ENCODE results near the gene FARS2.

Gene FARS2

GRCh38 chr6:5461365-5461764 is 200.1 kb downstream of the FARS2 start:
- ChIA-PET CTCF (interaction anchor here (0.6 kb wide), 1 partner anchor 8 kb away, joined by 6 read pairs; no protein-coding TSS in a partner anchor), POLR2A (ENCODE audit: low non-redundant PET) (no interaction called here)
- H3K27ac ChIP-seq, result no peak overlapping the region
- TF ChIP-seq, protein P1, sequence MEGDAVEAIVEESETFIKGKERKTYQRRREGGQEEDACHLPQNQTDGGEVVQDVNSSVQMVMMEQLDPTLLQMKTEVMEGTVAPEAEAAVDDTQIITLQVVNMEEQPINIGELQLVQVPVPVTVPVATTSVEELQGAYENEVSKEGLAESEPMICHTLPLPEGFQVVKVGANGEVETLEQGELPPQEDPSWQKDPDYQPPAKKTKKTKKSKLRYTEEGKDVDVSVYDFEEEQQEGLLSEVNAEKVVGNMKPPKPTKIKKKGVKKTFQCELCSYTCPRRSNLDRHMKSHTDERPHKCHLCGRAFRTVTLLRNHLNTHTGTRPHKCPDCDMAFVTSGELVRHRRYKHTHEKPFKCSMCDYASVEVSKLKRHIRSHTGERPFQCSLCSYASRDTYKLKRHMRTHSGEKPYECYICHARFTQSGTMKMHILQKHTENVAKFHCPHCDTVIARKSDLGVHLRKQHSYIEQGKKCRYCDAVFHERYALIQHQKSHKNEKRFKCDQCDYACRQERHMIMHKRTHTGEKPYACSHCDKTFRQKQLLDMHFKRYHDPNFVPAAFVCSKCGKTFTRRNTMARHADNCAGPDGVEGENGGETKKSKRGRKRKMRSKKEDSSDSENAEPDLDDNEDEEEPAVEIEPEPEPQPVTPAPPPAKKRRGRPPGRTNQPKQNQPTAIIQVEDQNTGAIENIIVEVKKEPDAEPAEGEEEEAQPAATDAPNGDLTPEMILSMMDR (conservative IDR thresholded peaks at IDR 0.05; ENCODE audit: low read depth), result no peak
- DNase-seq (ENCODE audit: low spot score), result no peak

DNA sequence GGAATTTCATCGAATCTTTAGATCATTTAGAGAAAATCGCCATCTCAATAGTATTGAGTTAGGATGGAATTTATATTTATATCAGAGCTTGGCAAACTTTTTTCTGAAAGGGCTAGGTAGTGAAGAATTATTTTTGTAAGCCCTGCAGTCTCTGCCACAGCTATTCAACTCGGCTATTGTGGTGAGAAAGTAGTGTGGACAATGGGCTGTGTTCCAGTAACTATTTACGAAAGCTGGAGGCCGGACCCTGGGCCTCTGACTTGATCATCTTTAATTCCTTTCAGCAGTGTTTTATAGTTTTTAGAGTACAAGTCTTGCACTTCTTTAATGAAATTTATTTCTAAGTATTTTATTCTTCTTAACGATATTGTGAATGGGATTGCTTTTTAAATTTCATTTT is 201.5 kb downstream of the FARS2 start:
- CTCF ChIA-PET, result interaction anchor here (0.6 kb wide), 1 partner anchor 15 kb away, joined by 3 read pairs; no protein-coding TSS in a partner anchor
- TF ChIP-seq, protein P1 (conservative IDR thresholded peaks at IDR 0.05; ENCODE audit: low read depth), result no peak
- POLR2A ChIA-PET (ENCODE audit: low non-redundant PET), result no interaction called here
- DNase-seq (ENCODE audit: low spot score), result no peak
- H3K27ac ChIP-seq, result no peak overlapping the region

DNA sequence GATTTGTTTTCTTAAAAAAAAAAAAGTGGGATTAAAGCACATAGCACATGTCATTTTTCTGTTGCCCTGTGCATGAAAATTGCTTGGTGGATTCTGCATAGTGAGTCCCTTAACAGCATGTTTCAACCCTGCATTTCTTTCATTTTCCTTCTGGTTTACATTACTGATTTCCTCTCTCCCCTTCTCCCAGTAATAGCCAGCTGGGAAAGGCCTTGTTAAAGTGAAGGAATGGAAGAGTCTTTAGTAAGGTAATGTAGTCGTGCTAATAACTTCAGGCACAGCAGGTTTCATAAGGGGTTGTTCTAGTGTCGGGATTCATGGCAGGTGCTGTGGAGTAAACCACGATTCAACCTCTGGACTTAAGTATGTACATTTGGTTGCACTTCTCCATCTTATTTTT is 202.4 kb downstream of the FARS2 start:
- CTCF ChIA-PET, result no interaction called here
- no peak for DNase-seq (ENCODE audit: low spot score)
- POLR2A ChIA-PET (ENCODE audit: low non-redundant PET), result no interaction called here
- no peak overlapping the region for H3K27ac ChIP-seq
- TF ChIP-seq, protein P1 (conservative IDR thresholded peaks at IDR 0.05; ENCODE audit: low read depth), result no peak

- CTCF ChIA-PET, result no interaction called here
- POLR2A ChIA-PET (ENCODE audit: low non-redundant PET), result no interaction called here
- DNase-seq (ENCODE audit: low spot score), result no peak
- no peak overlapping the region for H3K27ac ChIP-seq
- TF ChIP-seq, protein P1 (conservative IDR thresholded peaks at IDR 0.05; ENCODE audit: low read depth), result no peak
These were observed 203.0 kb downstream of the FARS2 start for GRCh38 chr6:5464099-5464885.

- TF ChIP-seq, protein P1 (conservative IDR thresholded peaks at IDR 0.05; ENCODE audit: low read depth), result no peak
- POLR2A ChIA-PET (ENCODE audit: low non-redundant PET), result no interaction called here
- CTCF ChIA-PET, result no interaction called here
- H3K27ac ChIP-seq, result no peak overlapping the region
- no peak for DNase-seq (ENCODE audit: low spot score)
These were observed 205.2 kb downstream of the FARS2 start for GRCh38 chr6:5466281-5467136.

DNA sequence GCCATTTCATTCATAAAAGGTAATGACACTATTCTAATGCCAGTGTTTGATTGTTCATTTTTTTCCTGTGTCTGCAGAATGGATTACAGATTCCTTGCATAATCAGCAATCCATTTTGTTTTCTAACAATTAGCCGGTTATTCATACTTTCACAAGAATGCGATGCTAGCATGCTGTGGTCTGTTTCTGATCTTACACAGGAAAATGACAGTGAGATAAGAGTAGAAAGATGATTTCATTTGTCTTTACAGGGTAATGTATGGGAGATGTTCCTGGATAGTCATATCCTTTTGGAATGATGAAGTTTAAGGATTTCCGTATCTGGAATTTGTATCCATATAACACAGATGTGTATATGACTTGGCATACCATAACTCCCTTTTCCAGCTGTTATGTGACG is 207.3 kb downstream of the FARS2 start:
- POLR2A ChIA-PET (ENCODE audit: low non-redundant PET), result no interaction called here
- no peak overlapping the region for H3K27ac ChIP-seq
- DNase-seq (ENCODE audit: low spot score), result no peak
- TF ChIP-seq, protein P1 (conservative IDR thresholded peaks at IDR 0.05; ENCODE audit: low read depth), result no peak
- CTCF ChIA-PET, result no interaction called here
